HG03439 (cell line): ENCODE data around the gene CREB5.
"Not testable (repeated sequence)": the region's sequence is repeated elsewhere in the genome, so short reads cannot be mapped to it uniquely, and the experiment has no call there.

Experiments
- ATAC-seq: cut with Tn5 transposase; IDR thresholded peaks from one replicate; pipeline ENCODE4 v1.9.1; 2021; ENCODE audit warnings: mild to moderate bottlenecking, moderate library complexity; ENCODE audit not compliant: unreplicated experiment

Gene CREB5

DNA sequence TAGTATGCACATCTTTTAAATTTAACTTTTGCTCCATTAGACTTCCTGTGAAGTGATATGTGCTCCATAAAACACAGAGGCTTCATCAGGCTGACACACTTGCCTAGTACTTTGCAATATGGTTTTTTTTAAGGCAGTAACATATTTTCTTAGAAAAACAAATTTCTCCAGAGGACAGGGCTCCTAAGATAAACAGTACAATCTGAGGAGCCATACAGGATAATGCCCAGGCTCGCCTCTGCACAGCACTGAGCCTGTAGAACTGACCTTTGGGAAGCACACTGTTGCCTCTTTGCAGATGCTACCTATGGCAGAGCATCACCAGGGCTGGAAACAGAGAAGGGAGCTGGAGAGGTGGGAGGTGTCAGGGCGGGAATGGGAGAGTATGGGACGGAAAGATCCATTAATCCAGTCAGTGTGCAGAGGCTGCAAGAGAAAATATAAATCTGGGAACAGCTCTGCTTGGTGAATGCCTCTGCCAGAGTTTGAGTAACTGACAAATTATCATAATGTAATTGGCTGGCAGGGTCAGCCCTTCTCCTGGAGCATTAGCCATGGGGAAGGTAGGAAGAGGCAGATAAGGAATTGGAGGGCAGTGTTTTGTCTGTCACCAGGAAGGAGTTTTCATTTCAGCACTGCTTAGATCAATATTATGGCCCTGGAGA is 132.3 kb downstream of the CREB5 start:
- ATAC-seq, result no peak

DNA sequence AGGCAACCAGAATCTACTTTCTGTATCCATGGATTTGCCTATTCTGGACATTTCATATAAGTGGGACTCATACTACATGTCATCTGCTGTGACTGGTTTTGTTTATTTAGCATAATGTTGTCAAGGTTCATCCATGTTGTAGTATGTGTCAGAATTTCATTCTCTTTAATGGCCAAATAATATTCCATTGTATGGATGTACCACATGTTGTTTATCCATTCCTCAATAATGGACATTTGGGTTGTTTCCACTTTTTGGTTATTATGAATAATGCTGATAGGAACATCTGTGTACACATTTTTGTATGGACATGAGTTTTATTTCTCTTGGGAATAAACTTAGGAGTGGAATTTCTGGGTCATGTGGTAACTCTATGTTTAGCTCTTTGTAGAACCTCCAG is 133.7 kb downstream of the CREB5 start:
- no peak for ATAC-seq

DNA sequence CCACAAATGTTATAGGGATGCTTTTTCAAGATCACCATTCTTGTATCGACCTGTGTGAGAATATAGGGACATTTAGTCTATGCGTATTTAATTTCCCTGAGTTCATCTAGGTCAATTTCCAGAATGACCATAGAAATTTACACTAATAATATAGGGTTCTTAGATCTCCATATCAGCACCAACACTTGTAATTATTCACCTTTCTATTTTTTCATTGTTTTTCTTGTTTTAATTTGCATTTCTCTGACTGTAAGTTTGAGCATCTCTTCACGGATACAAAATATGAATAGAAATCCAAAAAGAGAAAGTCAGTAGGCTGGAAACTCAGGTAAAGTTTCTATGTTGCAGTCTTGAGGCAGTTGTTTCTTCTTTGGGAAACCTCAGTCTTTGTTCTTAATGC is 134.8 kb downstream of the CREB5 start:
- no peak for ATAC-seq

DNA sequence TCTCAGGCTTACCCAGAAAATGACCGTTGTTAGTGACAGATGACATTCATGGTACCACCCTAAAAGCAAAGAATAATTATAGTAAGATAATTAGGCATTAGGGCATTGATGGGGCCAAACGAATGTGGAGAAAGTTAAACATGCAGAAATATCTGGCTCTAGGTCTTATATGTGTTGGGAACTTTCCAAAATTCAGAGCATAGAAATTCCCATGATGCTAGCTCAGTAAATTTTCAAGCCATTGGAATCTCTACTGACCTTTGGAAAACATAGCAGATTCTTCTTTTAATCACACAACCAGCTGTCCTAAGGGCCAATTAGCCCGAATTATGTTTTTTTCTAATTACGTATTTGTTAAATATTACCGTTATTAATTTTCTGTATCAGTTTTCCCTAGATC is 136.1 kb downstream of the CREB5 start:
- ATAC-seq, result no peak

DNA sequence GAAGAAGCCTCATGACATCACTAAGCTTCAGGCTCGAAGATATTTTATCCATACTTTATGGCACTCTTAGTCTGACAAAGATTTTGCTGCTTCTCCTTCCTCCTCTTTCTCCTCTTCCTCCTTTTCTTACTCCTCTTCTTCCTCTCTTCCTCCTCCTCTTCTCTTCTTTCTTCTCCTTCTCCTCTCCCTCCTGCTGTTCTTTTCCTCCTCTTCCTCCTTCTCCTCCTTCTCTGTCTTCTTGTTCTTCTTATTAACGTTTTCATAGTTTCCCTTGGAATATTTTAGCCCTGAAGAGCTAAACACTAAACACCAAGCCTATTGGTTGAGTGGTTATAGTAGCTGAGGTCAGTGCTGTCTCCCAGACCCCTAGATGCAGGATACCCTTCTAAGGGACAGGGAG is 137.7 kb downstream of the CREB5 start:
- no peak for ATAC-seq

DNA sequence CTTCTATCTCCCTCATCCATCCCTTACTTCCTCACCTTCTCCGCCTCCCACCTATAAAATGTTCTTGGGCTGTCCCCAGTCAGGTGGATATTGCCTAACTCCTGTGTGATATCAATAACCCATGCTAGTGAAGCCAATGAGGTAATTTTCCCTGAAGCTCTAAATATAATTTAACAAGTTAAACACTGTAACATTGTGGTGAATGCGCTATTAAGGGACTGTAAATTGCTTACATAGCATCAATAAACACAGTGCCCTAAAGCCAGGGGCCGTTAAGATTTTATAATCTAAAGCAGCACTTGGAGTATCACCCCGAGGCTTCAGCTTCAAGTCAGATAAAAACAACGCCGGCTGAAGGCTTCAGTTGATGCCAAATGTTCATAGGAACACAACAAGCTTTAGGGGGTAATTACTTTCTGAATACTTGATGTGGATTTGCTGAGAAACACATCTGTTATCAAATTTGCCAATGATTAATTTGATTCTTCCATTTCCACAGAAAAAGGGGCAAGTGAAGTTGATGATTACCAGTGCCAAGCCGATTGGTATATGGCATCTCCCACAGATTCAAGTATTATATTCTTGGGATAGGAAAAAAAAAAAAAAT is 138.4 kb downstream of the CREB5 start:
- ATAC-seq, result no peak

DNA sequence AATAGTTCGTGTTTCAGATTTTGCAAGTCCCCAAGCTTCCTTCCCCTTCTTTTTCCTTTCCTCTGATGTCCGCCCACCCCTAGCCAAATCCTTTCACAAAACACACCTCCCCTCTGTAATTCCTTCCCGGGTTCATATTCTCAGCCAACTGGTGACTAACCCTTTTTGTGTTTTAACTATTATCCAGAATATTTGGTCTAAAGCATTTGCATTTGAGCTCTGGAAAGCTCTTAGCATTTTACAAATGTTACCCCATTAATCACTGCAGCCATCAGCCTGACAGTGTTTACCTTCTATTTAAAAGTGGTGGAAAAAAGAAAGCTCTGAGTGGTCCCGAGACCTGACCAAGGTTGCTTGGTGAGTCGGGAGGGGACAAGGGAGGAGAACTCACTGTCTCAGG is 139.0 kb downstream of the CREB5 start:
- no peak for ATAC-seq

DNA sequence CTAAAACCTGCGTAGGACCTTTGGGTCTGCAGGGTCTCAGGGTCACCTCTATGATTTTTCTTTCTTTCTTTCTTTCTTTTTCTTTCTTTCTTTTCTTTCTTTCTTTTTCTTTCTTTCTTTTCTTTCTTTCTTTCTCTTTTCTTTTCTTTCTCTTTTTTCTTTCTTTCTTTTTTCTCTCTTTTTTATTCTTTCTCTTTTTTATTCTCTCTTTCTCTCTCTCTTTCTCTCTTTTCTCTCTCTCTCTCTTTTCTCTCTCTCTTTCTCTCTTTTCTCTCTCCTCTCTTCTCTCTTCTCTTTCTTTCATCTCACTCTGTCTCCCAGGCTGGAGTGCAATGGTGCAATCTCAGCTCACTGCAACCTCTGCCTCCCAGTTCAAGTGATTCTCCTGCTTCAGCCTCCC is 139.4 kb downstream of the CREB5 start:
- not testable (repeated sequence) for ATAC-seq

DNA sequence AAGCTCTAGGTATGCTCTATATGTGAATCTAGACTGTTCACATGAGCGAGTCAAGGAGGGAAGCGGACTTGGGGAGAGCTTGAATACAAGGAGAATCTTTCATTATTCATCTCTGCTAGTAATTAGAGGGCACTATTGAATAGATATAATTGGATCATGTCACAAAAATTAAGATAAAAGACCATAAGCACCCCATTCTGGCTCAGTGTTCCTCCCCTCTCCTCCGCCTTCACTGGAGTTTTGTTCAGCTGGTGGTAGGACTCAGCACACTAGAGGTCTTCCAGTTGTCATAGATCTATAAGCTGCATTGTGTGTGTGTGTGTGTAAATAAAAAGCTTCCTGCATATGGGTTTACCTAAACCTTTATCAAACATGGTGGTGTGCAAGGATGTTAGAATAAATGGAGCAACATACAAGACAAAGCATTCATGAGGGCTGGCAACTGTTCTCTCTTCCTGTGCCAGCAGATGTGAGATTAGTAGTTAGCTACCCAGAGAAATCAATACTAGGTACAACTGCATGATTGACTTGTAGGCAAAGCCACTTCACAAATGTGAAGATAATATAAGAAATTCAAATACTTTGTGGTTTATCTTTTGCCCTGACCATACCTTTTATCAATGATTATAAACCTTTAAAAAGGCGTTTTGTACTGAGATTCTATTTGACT is 142.6 kb downstream of the CREB5 start:
- ATAC-seq, result no peak

DNA sequence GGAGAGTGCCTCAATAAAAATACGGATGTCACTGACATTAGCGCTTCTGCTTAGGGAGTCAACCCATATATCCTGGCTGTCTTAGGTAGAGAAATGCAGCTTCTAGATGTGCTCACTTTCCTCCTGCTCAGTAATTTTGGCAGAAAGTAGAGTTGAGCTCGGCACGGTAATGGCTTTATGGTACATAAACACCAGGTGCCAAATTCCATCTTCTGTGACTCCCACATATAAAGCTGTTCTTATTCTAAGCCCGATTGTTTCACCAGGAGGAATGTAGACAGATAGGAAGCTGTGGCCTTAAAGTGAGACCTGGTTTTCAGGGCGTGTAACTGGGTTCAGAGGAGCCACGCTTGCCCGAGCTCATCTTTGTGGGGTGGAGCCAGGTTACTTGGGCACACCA is 143.7 kb downstream of the CREB5 start:
- no peak for ATAC-seq

DNA sequence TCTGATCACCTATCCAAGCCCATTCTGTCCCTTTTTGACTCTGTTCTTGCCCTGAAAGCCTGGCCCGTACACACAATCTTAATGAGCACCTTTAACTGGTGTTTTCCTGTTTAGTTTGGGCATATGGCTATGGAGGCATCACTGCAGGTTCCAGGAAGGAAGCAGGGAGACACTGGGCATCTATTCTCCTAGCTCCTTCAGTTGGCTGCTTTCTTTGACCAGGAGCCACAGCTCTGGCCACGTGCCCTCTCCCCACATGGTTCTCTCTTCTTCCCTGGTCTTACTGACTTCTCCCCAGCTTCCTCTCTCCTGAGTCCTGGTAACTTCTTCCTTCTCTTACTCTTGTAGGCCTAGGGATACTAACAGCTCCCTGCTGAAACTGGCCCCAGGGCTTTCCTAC is 144.4 kb downstream of the CREB5 start:
- ATAC-seq, result no peak

DNA sequence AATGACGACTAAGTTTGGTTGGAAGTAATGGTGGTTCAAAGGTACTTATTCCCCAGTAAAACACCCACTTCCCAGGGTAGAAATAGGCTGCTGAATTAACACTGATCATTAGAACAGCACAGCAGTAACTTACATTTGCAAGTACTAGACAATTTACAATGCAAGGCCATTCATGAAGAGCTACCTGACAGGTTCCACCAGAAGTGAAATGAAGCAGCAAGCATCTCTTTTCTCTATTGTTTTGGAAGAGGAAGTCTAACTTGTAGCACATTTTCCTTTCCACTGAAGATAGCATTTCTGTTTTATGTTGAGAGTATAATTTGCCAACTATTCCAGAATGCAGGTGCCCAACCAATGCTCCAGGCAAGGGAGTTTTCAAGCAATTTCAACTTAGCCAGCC is 145.9 kb downstream of the CREB5 start:
- ATAC-seq, result no peak

DNA sequence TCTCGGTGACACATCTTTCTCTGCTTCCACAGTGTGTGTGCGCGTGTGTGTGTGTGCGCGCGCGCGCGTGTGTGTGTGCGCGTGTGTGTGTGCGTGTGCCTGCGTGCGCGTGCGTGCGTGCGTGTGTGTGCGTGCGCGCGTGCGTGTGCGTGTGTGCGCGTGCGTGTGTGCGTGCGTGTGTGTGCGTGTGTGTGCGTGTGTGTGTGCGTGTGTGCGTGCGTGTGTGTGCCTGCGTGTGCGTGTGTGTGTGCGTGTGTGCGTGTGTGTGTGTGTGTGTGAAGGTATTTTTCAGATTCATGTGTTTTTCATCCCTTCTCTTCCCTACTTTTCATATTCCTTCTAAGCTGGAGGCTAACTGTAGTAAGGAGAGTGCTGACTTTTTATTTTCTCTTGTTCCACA is 148.4 kb downstream of the CREB5 start:
- no peak for ATAC-seq

DNA sequence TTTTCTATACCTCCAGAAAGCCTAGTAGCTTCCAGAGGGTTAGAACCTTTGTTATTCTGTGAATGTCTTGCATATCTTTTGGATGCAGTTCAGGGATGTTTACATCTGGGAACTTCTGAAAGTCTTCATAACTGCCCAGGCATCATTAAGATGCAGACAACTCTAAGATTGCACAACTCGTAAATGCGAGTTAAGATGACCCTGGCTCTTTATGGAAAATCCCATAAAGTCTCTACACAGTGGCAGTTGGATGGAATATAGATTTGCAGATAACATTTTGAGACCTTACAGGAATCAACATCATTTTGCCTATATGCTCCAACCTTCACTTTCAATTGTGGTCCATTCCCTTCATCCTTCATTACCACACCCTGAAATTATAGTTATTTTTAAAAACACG is 151.7 kb downstream of the CREB5 start:
- no peak for ATAC-seq

DNA sequence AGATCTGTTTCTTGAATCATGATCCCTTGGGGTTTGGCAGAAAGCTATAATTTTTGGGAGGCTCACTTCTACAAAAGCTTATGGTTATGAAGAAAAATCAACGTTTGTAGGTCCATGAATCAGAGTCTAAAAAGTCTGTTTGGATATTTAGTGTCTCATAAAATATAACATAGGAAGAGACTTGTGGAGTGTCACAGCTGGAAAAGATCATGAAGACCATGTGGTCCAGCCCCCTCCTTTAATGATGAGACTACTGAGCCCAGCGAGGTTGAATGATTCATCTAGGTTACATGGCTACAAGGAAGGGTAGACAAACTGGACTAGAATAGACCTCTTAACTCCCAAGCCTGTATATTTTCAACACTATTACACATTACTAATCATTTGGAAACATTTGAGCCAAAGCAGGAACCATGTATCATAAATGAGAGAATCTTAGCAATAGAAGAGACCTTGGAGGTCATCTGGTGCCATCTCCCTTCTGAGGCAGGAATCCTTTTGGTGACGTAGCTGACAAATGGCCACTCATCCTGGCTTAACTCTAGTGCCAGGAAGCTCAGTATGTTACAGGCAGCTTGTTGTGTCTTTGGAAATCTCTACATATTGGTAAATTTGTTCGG is 152.5 kb downstream of the CREB5 start:
- no peak for ATAC-seq

DNA sequence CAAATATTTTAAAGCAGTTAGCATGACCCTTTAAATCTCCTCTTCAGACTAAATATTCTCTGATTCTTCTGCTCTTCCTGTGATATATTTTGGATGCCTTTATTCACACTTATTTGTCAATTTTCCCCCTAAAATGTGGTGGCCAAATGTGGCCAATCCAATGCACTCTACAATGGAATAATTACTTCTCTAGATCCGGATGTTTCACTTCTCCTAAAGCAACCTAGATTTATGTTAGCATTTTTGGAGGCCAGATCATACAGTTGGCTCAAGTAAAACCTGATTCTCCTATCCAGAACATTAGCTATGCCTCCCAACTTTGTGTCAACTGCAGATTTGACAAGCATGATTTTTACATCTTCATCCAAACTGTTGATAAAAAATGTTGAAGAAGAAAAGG is 153.7 kb downstream of the CREB5 start:
- no peak for ATAC-seq

DNA sequence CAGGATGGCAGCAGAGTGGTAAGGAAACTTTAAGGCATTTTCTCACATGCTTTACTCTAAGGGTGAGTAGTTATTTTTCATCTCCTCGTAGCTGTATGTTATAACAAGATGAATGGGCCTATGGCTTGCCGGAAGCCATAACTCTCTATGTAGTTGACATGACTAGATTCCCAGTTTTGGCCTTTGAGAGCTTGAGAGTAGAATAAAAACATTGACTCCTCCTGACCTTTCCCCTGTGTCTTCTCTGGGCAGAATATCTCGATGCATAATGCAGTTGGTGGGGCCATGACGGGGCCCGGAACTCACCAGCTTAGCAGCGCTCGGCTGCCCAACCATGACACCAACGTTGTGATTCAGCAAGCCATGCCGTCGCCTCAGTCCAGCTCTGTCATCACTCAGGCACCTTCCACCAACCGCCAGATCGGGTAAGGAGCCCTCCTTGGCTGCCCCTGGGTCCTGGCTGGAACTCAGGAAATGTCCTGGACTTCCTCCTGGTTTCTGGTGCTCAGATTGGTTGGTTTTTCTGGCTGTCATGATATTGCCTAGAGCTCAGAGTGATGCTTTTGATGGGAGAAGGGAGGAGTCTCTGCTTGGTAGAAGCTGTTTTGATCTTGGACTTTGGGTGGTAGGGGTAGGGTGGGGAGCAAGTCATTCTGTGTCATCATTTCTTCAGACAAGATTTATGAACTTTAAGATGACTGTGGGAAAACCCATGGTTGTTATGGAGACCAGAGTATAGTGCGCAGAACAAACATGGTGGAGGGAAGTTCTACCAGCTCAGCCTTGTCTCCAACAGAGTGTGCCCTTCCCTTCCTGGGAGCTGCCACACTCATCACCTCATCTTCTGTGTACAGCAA is 158.0 kb downstream of the CREB5 start:
- peak; percentile 47 for ATAC-seq

DNA sequence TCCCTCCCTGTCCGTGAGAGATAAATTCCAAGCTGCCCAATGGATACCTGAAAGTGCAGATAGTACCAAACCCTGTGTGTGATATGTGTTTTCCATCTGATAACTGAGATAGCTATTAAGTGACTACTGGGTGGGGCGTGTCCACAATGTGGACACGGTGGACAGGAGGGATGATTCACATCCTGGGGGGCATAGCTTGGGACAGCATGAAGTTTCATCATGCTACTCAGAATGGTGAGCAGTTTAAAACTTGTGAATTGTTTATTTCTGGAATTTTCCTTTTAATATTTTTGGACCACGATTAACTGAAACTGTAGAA is 158.6 kb downstream of the CREB5 start:
- ATAC-seq, result no peak

DNA sequence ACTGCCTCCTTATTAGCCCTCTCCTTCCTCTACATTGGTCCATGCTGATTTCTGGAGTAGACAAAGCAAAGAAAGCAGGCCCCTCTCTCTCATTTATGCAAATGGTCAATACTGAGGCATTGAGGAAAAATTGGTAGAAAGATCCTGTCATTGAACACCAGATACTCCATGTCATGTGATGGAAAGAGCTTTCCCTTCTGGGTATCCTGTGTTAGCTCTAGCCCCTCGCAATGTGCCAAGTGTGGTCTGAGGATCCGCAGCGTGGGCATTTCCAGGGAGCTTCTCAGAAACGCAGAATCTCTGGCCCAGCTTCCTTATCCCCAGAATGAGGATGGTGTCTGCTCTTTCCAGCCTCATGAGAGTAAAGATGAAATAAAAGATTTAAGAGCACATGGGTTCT is 159.1 kb downstream of the CREB5 start:
- no peak for ATAC-seq

DNA sequence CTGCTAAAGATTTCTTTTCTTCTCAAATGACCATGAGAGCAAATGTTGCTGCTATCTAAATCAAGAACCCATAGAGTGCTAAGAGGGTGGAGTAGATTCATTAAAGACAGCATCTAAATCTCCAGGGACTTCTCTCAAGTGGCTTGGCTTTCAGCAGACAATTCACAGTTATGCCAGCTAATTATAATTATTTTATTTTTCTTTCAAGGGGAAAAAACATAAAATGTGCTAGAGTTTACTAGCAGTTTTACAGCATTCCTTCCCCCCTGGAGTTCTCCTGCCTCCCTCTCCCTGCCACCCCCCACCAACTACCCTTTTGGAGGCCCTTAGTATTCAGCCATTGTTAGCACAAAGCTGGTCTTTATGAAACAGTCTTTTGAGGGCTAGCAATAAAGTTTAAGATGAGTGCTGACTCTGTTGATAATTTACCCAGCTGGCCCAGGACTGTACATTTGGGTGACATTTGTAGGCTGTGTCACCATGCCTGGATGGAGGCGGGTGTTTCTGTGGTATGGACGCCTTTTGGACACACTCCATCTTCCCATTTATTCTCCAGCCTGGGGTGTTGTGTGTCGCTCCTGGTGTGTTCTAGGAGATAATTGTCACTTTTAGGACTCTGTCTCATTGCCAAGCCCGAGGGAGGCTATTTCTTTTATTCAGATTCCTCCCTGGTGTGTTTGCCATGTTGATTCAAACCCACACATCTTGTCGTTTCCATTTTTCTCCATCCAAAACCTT is 160.2 kb downstream of the CREB5 start:
- no peak for ATAC-seq
